ENCODE data around the gene ARPC4.

- no peak for TF ChIP-seq POLR2AphosphoS5 (IDR thresholded peaks at IDR 0.05)
- no peak for TF ChIP-seq CTCF (IDR thresholded peaks at IDR 0.05)
Measured at GRCh38 chr3:9769012-9769411, 23.9 kb upstream of the ARPC4 start.
